HG03520 (cell line): ENCODE measurements around the gene PRDM16.

Experiments
- ATAC-seq: cut with Tn5 transposase; IDR thresholded peaks from one replicate; pipeline ENCODE4 v1.9.1; 2021; ENCODE audit warnings: mild to moderate bottlenecking, moderate library complexity; ENCODE audit not compliant: unreplicated experiment

PRDM16 gene

GRCh38 chr1:3068564-3069431 is at the start of gene PRDM16:
Gene PRDM16, plus strand, starts transcription at chr1:3069203. Its CDS starts 57 bp downstream, at chr1:3069260.
- no peak for ATAC-seq

- no peak for ATAC-seq
Observed at GRCh38 chr1:3019516-3020051, 49.4 kb upstream of the PRDM16 start.

- no peak for ATAC-seq
Observed at GRCh38 chr1:3020263-3020909, 48.6 kb upstream of the PRDM16 start.

GRCh38 chr1:3021233-3021671 is 47.8 kb upstream of the PRDM16 start, which contains the start of gene ACTRT2:
Gene ACTRT2, plus strand, starts transcription at chr1:3021467. Its CDS starts 220 bp downstream, at chr1:3021687.
- no peak for ATAC-seq

- ATAC-seq, result no peak
Observed at GRCh38 chr1:3021801-3022401, 47.1 kb upstream of the PRDM16 start.

DNA sequence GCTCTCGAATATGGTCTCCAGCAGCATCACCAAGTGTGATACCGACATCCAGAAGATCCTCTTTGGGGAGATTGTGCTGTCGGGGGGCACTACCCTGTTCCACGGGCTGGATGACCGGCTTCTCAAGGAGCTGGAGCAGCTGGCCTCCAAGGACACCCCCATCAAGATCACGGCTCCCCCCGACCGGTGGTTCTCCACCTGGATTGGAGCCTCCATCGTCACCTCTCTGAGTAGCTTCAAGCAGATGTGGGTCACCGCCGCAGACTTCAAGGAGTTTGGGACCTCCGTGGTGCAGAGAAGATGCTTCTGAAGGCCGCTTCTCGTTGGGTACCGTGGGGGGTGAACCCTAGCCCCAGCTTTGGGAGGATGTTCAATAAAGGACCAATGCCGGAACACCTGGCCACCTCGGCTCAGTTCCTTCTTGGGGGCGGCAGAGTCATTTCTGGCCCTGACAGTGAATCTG is 46.5 kb upstream of the PRDM16 start:
- no peak for ATAC-seq

- no peak for ATAC-seq
Observed at GRCh38 chr1:3022976-3023375, 46.0 kb upstream of the PRDM16 start.

- no peak for ATAC-seq
Observed at GRCh38 chr1:3024019-3024418, 45.0 kb upstream of the PRDM16 start.

- ATAC-seq, result no peak
Observed at GRCh38 chr1:3024588-3024987, 44.4 kb upstream of the PRDM16 start.

- ATAC-seq, result no peak
Observed at GRCh38 chr1:3026124-3026523, 42.9 kb upstream of the PRDM16 start.

DNA sequence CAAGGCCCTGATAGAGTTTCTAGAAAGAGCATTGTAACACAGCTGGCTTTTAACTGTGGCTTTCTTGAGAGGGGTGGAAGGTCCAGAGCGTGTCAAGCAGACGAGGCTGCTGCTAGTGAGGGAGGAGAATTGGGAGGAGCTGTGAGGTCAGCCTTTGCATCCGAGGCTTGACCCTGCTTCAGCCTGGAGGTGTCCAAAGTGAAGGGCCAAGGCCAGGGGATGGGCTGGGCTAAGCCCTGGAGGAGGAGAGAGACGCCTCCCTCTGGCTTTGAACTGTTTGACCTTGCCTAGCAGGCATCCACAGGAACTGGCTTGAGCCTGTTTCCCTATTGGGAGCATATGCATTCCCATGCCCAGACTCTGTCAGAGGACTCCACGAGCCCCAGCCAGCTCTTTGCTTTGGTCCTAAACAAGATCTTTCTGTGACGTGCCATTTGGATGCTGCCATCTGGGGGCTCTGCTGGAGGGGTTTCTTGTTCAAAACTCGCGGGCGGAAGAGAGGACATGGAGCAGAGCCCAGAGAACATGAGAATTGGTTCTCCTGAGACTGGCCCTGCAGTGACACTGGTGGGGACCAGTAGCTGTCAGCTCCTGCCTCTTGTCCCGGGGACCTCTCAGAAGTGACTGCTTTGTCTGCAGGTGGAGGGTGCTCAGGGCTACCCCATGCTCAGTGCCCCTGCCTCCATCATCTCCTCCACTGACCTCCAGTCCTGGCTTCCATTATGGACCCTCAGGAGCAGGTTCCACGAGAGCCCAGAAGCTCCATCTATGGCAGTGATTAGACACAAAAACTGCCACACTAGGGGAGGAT is 42.2 kb upstream of the PRDM16 start:
- no peak for ATAC-seq

GRCh38 chr1:3027611-3028371 is 41.2 kb upstream of the PRDM16 start:
- no peak for ATAC-seq

GRCh38 chr1:3028531-3029282 is 40.3 kb upstream of the PRDM16 start:
- ATAC-seq, result no peak

DNA sequence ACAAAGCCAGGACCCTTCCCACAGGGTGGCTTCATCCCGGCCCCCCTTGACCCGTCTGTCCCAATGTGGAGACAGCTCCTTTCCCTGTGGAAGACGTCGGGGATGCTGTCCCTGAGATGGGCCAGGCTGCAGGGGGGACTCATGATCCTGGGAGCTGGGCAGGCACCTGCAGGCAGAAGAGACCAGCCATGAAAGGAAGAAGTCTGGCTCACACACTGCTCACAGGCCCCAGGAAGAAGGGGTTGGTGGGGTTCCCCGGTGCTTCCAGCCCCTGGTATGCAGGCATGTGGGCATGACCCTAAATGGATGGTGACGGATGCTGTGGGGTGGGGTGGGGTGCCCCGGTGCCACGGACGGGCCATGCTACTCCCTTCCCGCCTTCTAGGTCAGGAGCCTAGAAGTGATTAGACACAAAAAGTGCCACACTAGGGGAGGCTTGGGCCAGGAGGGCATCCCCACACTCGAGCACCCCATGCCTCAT is 39.5 kb upstream of the PRDM16 start:
- no peak for ATAC-seq

DNA sequence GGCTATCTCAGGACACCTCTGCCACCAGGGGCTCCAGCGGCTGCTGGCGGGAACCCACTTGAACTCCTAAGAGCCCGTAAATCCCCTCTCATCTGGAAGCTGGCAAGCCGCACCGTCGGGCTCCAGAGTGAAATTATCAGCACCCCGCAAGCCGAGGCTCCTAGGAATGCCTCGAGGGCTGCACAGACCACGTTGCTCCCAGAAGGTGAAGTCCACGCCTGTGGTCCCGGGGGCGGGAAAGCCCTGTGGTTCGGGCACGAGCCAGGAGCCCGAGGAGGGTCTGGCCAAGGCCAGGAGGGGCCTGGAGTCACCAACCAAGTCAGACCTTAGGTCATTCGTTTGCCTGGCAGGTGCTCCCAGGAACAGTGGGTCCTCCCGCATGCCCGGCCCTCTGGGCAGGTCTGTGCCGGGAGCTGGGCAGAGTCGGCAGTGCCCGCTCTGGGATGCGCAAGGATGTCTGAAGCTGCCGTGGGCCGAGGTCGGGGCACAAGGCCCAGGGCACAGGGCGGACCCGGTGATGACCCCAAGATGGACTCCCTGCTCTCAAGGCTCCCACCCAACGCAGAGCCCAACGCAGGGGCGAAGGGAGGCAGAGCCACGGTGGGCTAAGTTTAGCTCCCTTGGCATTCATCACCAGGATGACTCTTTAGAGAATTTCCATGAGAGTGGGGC is 38.9 kb upstream of the PRDM16 start:
- no peak for ATAC-seq

- ATAC-seq, result no peak
Observed at GRCh38 chr1:3030663-3031381, 38.2 kb upstream of the PRDM16 start.

DNA sequence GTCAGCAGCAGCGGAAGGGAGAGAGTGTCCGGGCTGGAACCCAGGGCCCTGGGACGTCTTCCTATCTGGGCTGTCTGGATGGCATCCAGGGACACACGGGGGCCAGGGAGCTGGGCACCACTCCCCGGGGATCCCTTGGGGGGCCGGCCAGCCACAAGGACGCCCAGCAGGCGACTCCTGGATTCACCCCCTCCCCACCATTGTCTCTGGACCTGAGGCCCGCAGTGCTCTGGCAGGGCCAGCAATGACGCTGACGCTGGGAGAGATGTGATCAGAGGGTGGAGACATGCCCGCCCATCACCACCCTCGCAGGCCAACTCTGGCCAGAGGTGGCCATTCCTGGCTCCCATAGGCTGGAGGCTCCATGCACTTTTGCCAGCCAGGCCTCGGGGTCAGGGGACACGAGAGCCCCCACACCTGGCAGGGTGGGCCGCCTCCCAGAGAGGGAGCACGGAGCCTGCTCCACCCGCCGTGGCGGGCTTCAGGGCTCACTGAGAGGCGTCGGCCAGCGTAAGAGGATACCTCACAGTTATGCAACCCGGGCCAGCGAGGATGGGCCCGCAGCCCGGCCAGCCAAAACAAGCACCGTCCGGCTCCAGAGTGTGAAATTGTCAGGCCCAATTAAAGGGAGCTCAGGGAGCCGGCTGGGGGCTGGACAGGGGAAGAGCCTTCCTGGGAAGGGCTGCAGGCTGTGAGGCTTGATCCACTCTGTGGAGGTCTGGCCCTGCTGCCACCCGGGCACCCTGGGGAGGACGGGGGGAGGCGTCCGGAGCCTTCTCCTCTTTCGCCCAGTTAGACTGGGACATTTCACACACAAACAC is 37.4 kb upstream of the PRDM16 start:
- ATAC-seq, result no peak
